Measurements from ENCODE around the gene SIL1. TPM values are rescaled to one million over a fixed set of nuclear protein-coding genes. Genes with fewer than 3 reads are reported as not detected.

Gene SIL1
- total and polyA plus RNA-seq, 2 of the 4 experiments (the other 2 are of a cell fraction), result 56.1 to 66.0 TPM

GRCh38 chr5:138942861-138943260 lies 255.3 kb downstream of the SIL1 start:
- WGBS, 2 experiments (ENCODE audit: extremely low coverage in 2 of 2, insufficient read length in 1 of 2), result 60% methylated on average over 1 of the region's 3 CpGs; no CpG with 5 or more reads in 1 of the 2 experiments
- no peak overlapping the region for H3K4me2 ChIP-seq (ENCODE audit: low read depth, low read length)
- no peaks in the 10 kb centered on the region for H3K27me3 ChIP-seq (ENCODE audit: control insufficient read depth, insufficient read depth, low read length)
- TF ChIP-seq CTCF (conservative IDR thresholded peaks at IDR 0.05; ENCODE audit: low read depth, low read length) (no peak), MAZ (IDR thresholded peaks at IDR 0.05; ENCODE audit: borderline replicate concordance, low read depth, low read length) (no peak), FOS (IDR thresholded peaks at IDR 0.05; ENCODE audit: low read depth, low read length) (no peak), NFE2L2 (IDR thresholded peaks at IDR 0.05; ENCODE audit: low read depth, low read length) (no peak), RAD21 (IDR thresholded peaks at IDR 0.05; ENCODE audit: low read length) (no peak), ELK1 (IDR thresholded peaks at IDR 0.05; ENCODE audit: borderline replicate concordance, low read depth, low read length) (no peak), BHLHE40 (IDR thresholded peaks at IDR 0.05; ENCODE audit: low read depth, low read length) (no peak), RFX5 (IDR thresholded peaks at IDR 0.05; ENCODE audit: low read depth, low read length) (no peak), RCOR1 (IDR thresholded peaks at IDR 0.05; ENCODE audit: insufficient replicate concordance, low read length) (no peak), MXI1 (IDR thresholded peaks at IDR 0.05; ENCODE audit: borderline replicate concordance, low read depth, low read length) (no peak), CEBPB (IDR thresholded peaks at IDR 0.05; ENCODE audit: low read depth, low read length) (no peak), USF2 (IDR thresholded peaks at IDR 0.05; ENCODE audit: low read depth, low read length) (no peak), POLR2A (IDR thresholded peaks at IDR 0.05; ENCODE audit: low read depth, low read length) (no peak), MAFK (IDR thresholded peaks at IDR 0.05; ENCODE audit: low read depth, low read length) (no peak), SMC3 (IDR thresholded peaks at IDR 0.05; ENCODE audit: low read depth, low read length) (no peak)
- dilution Hi-C loops (cut with HindIII; ENCODE audit: low sequenced_read_pairs, unreplicated experiment) (no loop called here), intact Hi-C loops (cut with micrococcal nuclease) (no loop called here), in situ Hi-C loops (cut with MboI; ENCODE audit: low sequenced_read_pairs) (no loop called here)
- H3K9me1 ChIP-seq (ENCODE audit: insufficient read depth, low read length), result peaks cover 6% of the 10 kb centered on the region; the same call in 1 of the 2 replicates
- no peak overlapping the region for H3K18ac ChIP-seq (ENCODE audit: low read depth, low read length)
- BruUV-seq (replicated peaks), result no TSS peak
- H3K4me3 ChIP-seq (ENCODE audit: insufficient read depth, low read depth, low read length), result no peak overlapping the region
- ChIA-PET POLR2A (ENCODE audit: unreplicated experiment) (no interaction called here), CTCF (interaction anchor here (0.6 kb wide), 1 partner anchor 147 kb away, joined by 3 read pairs; no protein-coding TSS in a partner anchor)
- H2AFZ ChIP-seq (replicated peaks; ENCODE audit: low read length, poor library complexity), result no peak overlapping the region
- DNase-seq (no peak), ATAC-seq (ENCODE audit: low read depth) (no peak)
- H3K9ac ChIP-seq (ENCODE audit: low read depth, low read length), result no peak overlapping the region
- H3K23ac ChIP-seq (ENCODE audit: low read depth, low read length), result no peak overlapping the region
- no peak overlapping the region for H3K14ac ChIP-seq (replicated peaks; ENCODE audit: low read depth, low read length)
- H3K4ac ChIP-seq (ENCODE audit: low read depth, low read length), result no peak overlapping the region
- H3K4me1 ChIP-seq (ENCODE audit: control insufficient read depth, insufficient read depth, low read length), result no peaks in the 10 kb centered on the region
- H2BK20ac ChIP-seq (ENCODE audit: low read depth, low read length), result no peak overlapping the region
- peaks cover 0 to 6% of the 10 kb centered on the region in 2 experiments; a peak in 1 of 4 replicates for H3K79me1 ChIP-seq (ENCODE audit: low read depth in 1 of 2, low read length in 2 of 2)
- no peak overlapping the region for H3K27ac ChIP-seq (ENCODE audit: insufficient read depth, low read length)
- H2BK15ac ChIP-seq (ENCODE audit: low read depth, low read length), result no peak overlapping the region
- peaks cover 10% of the 10 kb centered on the region; the same call in 1 of the 2 replicates for H3K36me3 ChIP-seq (ENCODE audit: control insufficient read depth, insufficient read depth, low read length)
- H4K20me1 ChIP-seq (ENCODE audit: insufficient read depth, low read length), result no peaks in the 10 kb centered on the region
- no peak overlapping the region for H2BK120ac ChIP-seq (ENCODE audit: low read depth, low read length)
- no peak overlapping the region for H2BK5ac ChIP-seq (ENCODE audit: low read depth, low read length, poor library complexity, severe bottlenecking)
- no peak overlapping the region for H4K8ac ChIP-seq (ENCODE audit: low read depth in 2 of 2, low read length in 2 of 2)
- H3K9me3 ChIP-seq (ENCODE audit: control insufficient read depth, insufficient read depth, low read length), result no peaks in the 10 kb centered on the region
- H4K5ac ChIP-seq (ENCODE audit: low read depth, low read length), result no peak overlapping the region
- H3K56ac ChIP-seq (ENCODE audit: extremely low read depth, insufficient read depth, low read length), result no peak overlapping the region
- H2AK9ac ChIP-seq (replicated peaks; ENCODE audit: low read depth, low read length, poor library complexity), result no peak overlapping the region
- no peak overlapping the region for H4K91ac ChIP-seq (ENCODE audit: insufficient read depth, low read depth, low read length)
- no peak overlapping the region for H2AK5ac ChIP-seq (ENCODE audit: low read depth, low read length)
